HCT116 (cell line): Measurements from ENCODE around the gene SERAC1. TPM values are rescaled to one million over a fixed set of nuclear protein-coding genes. Genes with fewer than 3 reads are reported as not detected.

Experiments used
- ATAC-seq: fragments of 200-7000 bp; cut with Tn5 transposase; 2 replicates; pipeline ENCODE4 v1.9.1; 2020; ENCODE audit warnings: mild to moderate bottlenecking, moderate library complexity
- BruUV-seq: library from RNA; stranded (reverse); fragments of 400-500 nt; replicated peaks from 2 replicates; lab custom pipeline; 2021; lab: Mats Ljungman, UMichigan
- CTCF ChIA-PET: fragments of 300-600 bp; sonication (Branson Sonifier 250); formaldehyde crosslinking; loops from one replicate; lab custom pipeline; 2021; ENCODE audit warnings: antibody characterized with exemption; lab: Charles Lee
- POLR2A ChIA-PET: fragments of 300-600, 350-600 bp; sonication (Branson Sonifier 250); formaldehyde crosslinking; loops from one replicate; lab custom pipeline; 2021; ENCODE audit warnings: antibody characterized with exemption; lab: Charles Lee
- RAD21 ChIA-PET, 2 experiments: fragments of 300-600 bp; sonication (Branson Sonifier 250); formaldehyde crosslinking; loops; one replicate each; lab custom pipeline; 2023; ENCODE audit warnings: low total read pairs in 2 of 2; ENCODE audit not compliant: uncharacterized antibody in 2 of 2, unreplicated experiment in 2 of 2, low non-redundant PET in 1 of 2; lab: Charles Lee
- DNase-seq: peaks from one replicate; pipeline ENCODE4 v3.0.0-alpha.2; 2010; ENCODE audit warnings: low read depth, low spot score
- H2AFZ ChIP-seq: fragments of 200-600 bp; shearing (Covaris generic), sonication (generic); 2 replicates; pipeline ENCODE4 v1.6.1; 2017; ENCODE audit warnings: low read depth, mixed run types, mixed read lengths, antibody characterized with exemption, low read length; ENCODE audit not compliant: poor library complexity, severe bottlenecking
- H3K27ac ChIP-seq: 2 replicates; pipeline ENCODE4 v1.5.1; 2012; ENCODE audit warnings: low read depth, low read length
- H3K27me3 ChIP-seq: fragments of 200-600 bp; sonication (generic); 2 replicates; pipeline ENCODE4 v1.6.1; 2016; ENCODE audit warnings: mixed run types, low read length, mixed read lengths; ENCODE audit not compliant: insufficient read depth
- H3K36me3 ChIP-seq, 2 experiments: fragments of 200-500 bp in 1 of 2; fragments of 200-600 bp in 1 of 2; sonication (Bioruptor generic) in 1 of 2; sonication (generic) in 1 of 2; 2 replicates each; pipeline versions ENCODE4 v1.5.1 to v1.6.1; 2014 to 2016; ENCODE audit warnings: low read length in 2 of 2, inconsistent platforms in 1 of 2, mixed read lengths in 1 of 2, mixed run types in 1 of 2; ENCODE audit not compliant: insufficient read depth in 2 of 2, control insufficient read depth in 1 of 2
- H3K4me1 ChIP-seq, 2 experiments: fragments of 200-600 bp in 1 of 2; sonication (generic) in 1 of 2; 2 replicates each; pipeline versions ENCODE4 v1.5.1 to v1.6.1; 2012 to 2017; ENCODE audit warnings: low read length in 2 of 2, inconsistent platforms in 1 of 2, mild to moderate bottlenecking in 1 of 2, mixed read lengths in 1 of 2, mixed run types in 1 of 2, moderate library complexity in 1 of 2; ENCODE audit not compliant: insufficient read depth in 2 of 2, control insufficient read depth in 1 of 2
- H3K4me2 ChIP-seq: fragments of 200-600 bp; sonication (generic); 2 replicates; pipeline ENCODE4 v1.6.1; 2017; ENCODE audit warnings: mixed run types, low read length, mixed read lengths
- H3K4me3 ChIP-seq, 2 experiments: fragments of 200-600 bp in 1 of 2; sonication (generic) in 1 of 2; replicated peaks in 1 of 2; 2 replicates each; pipeline ENCODE4 v1.5.1; 2011 to 2016; ENCODE audit warnings: low read length in 2 of 2, control low read depth in 1 of 2, low read depth in 1 of 2, mild to moderate bottlenecking in 1 of 2, mixed read lengths in 1 of 2, mixed run types in 1 of 2
- H3K79me2 ChIP-seq: fragments of 200-600 bp; sonication (generic); 2 replicates; pipeline ENCODE4 v1.6.1; 2017; ENCODE audit warnings: mild to moderate bottlenecking, mixed run types, low read length, moderate library complexity, mixed read lengths; ENCODE audit not compliant: insufficient read depth
- H3K9ac ChIP-seq: fragments of 200-600 bp; sonication (generic); 2 replicates; pipeline ENCODE4 v1.6.1; 2016; ENCODE audit warnings: low read length, mixed read lengths
- H3K9me2 ChIP-seq: fragments of 200-600 bp; sonication (generic), shearing (Covaris generic); 2 replicates; pipeline ENCODE4 v1.6.1; 2017; ENCODE audit warnings: mixed run types, mild to moderate bottlenecking, moderate library complexity; ENCODE audit not compliant: insufficient read depth
- H3K9me3 ChIP-seq, 2 experiments: fragments of 200-500 bp in 1 of 2; fragments of 200-600 bp in 1 of 2; sonication (Bioruptor generic) in 1 of 2; sonication (generic) in 1 of 2; 2 replicates each; pipeline ENCODE4 v1.6.1; 2014 to 2017; ENCODE audit warnings: low read length in 2 of 2, mixed read lengths in 2 of 2, inconsistent platforms in 1 of 2, low read depth in 1 of 2, mild to moderate bottlenecking in 1 of 2, mixed run types in 1 of 2, moderate library complexity in 1 of 2; ENCODE audit not compliant: control insufficient read depth in 1 of 2, insufficient read depth in 1 of 2
- H4K20me1 ChIP-seq: fragments of 200-600 bp; sonication (generic), shearing (Covaris generic); 2 replicates; pipeline ENCODE4 v1.6.1; 2017; ENCODE audit warnings: mixed run types, mild to moderate bottlenecking, moderate library complexity; ENCODE audit not compliant: insufficient read depth
- CBX3 ChIP-seq: IDR thresholded peaks from 2 replicates; pipeline ENCODE4 v1.6.1; 2012; ENCODE audit warnings: low read depth
- CEBPB ChIP-seq: IDR thresholded peaks from 2 replicates; pipeline ENCODE4 v1.6.1; 2012; ENCODE audit warnings: low read depth
- EGR1 ChIP-seq: IDR thresholded peaks from 2 replicates; pipeline ENCODE4 v1.6.1; 2012; ENCODE audit warnings: low read depth
- JUND ChIP-seq: IDR thresholded peaks from 2 replicates; pipeline ENCODE4 v1.6.1; 2012
- POLR2A ChIP-seq: IDR thresholded peaks from 2 replicates; pipeline ENCODE4 v1.7.0; 2011; ENCODE audit warnings: borderline replicate concordance; ENCODE audit not compliant: insufficient read depth, insufficient read length; ENCODE audit errors: extremely low read depth
- POLR2AphosphoS5 ChIP-seq: IDR thresholded peaks from 2 replicates; pipeline ENCODE4 v1.6.1; 2011; ENCODE audit warnings: mild to moderate bottlenecking, low read depth, low read length, moderate library complexity
- RAD21 ChIP-seq: IDR thresholded peaks from 2 replicates; pipeline ENCODE4 v1.6.1; 2012; ENCODE audit warnings: low read depth, mild to moderate bottlenecking
- SIN3A ChIP-seq: IDR thresholded peaks from 2 replicates; pipeline ENCODE4 v1.6.1; 2012; ENCODE audit warnings: low read depth
- SRF ChIP-seq: IDR thresholded peaks from 2 replicates; pipeline ENCODE4 v1.6.1; 2012; ENCODE audit warnings: low read depth
- ZFX ChIP-seq: fragments of 450-650 bp; IDR thresholded peaks from 2 replicates; pipeline ENCODE4 v1.6.1; 2017
- ZNF274 ChIP-seq: fragments of 200-500 bp; sonication (Bioruptor generic); IDR thresholded peaks from 2 replicates; pipeline ENCODE4 v1.6.1; 2014; ENCODE audit warnings: mild to moderate bottlenecking, low read depth, low read length, inconsistent platforms
- intact Hi-C: fragments of 100-400 bp; cut with micrococcal nuclease; formaldehyde crosslinking; loops from 2 replicates; pipeline ENCODE4 v1.10.0; 2022
- total RNA-seq: library from RNA; stranded (reverse); gene quantifications from one replicate; pipeline ENCODE4 v1.2.1, GENCODE V29; 2021; ENCODE audit not compliant: unreplicated experiment
- TF ChIP-seq, protein P1 (sequence below), 3 experiments: fragments of 200-600 bp in 1 of 3; sonication (generic) in 1 of 3; IDR thresholded peaks in 2 of 3; conservative IDR thresholded peaks in 1 of 3; 2 replicates each; pipeline ENCODE4 v1.5.1; 2012 to 2017; ENCODE audit warnings: low read depth in 2 of 3, low read length in 2 of 3, antibody characterized with exemption in 1 of 3, borderline replicate concordance in 1 of 3, control low read depth in 1 of 3, mild to moderate bottlenecking in 1 of 3, mixed read lengths in 1 of 3, mixed run types in 1 of 3, moderate library complexity in 1 of 3; ENCODE audit not compliant: insufficient read depth in 1 of 3
- TF ChIP-seq, protein P2 (sequence below): IDR thresholded peaks from 2 replicates; pipeline ENCODE4 v1.6.1; 2012
- TF ChIP-seq, protein P3 (sequence below): IDR thresholded peaks from 2 replicates; pipeline ENCODE4 v1.6.1; 2012; ENCODE audit warnings: low read depth

SERAC1 gene
- total RNA-seq, 1 experiment from 2014 or later = 7.6 TPM

DNA sequence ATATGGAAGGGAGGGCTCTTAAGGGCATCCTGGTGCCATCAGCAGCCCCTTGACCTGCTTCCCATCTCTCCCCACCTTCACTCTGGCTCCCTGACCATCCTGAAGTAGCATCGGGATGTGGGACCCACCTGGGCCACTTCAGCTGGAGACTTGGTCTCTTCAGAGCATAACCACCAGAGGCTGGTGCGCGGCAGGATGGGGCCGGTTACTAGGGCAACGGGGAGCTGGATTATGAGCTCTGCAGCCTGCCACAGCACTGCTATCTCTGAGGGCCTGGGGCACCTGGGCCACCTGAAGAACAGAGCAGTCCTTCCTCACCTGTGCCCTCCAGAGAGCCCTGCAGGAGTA, 106.7 kb downstream of the SERAC1 start:
- Histone ChIP-seq H3K9me3 (no peaks in the 10 kb centered on the region), H3K27ac (peak overlapping the region; percentile 85), H3K79me2 (no peaks in the 10 kb centered on the region), H3K27me3 (no peaks in the 10 kb centered on the region), H3K36me3 (no peaks in the 10 kb centered on the region; a peak in 2 of 4 replicates), H3K9ac (peak overlapping the region; percentile 62), H4K20me1 (no peaks in the 10 kb centered on the region), H3K4me2 (peak overlapping the region; percentile 74), H3K9me2 (no peaks in the 10 kb centered on the region), H3K4me3 (no peak overlapping the region), H2AFZ (no peak overlapping the region), H3K4me1 (peaks cover 45 to 56% of the 10 kb centered on the region in 2 experiments)
- ChIA-PET RAD21 (no interaction called here), POLR2A (no interaction called here), CTCF (interaction anchor here (0.8 to 3.5 kb wide), 2 partner anchors 10 to 78 kb away, joined by 4 to 18 read pairs; no protein-coding TSS in a partner anchor)
- BruUV-seq = no TSS peak
- TF ChIP-seq JUND (no peak), SRF (no peak), CBX3 (no peak), CEBPB (no peak), POLR2A (no peak), SIN3A (no peak), ZFX (no peak), ZNF274 (no peak), EGR1 (no peak), RAD21 (no peak), POLR2AphosphoS5 (no peak)
- TF ChIP-seq, protein P1, sequence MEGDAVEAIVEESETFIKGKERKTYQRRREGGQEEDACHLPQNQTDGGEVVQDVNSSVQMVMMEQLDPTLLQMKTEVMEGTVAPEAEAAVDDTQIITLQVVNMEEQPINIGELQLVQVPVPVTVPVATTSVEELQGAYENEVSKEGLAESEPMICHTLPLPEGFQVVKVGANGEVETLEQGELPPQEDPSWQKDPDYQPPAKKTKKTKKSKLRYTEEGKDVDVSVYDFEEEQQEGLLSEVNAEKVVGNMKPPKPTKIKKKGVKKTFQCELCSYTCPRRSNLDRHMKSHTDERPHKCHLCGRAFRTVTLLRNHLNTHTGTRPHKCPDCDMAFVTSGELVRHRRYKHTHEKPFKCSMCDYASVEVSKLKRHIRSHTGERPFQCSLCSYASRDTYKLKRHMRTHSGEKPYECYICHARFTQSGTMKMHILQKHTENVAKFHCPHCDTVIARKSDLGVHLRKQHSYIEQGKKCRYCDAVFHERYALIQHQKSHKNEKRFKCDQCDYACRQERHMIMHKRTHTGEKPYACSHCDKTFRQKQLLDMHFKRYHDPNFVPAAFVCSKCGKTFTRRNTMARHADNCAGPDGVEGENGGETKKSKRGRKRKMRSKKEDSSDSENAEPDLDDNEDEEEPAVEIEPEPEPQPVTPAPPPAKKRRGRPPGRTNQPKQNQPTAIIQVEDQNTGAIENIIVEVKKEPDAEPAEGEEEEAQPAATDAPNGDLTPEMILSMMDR (IDR thresholded peaks at IDR 0.05 in 2 of 3, conservative IDR thresholded peaks at IDR 0.05 in 1 of 3; ENCODE audit: borderline replicate concordance in 1 of 3, insufficient read depth in 1 of 3, low read depth in 2 of 3, low read length in 2 of 3) = no peak
- TF ChIP-seq, protein P2, sequence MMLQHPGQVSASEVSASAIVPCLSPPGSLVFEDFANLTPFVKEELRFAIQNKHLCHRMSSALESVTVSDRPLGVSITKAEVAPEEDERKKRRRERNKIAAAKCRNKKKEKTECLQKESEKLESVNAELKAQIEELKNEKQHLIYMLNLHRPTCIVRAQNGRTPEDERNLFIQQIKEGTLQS = no peak
- TF ChIP-seq, protein P3, sequence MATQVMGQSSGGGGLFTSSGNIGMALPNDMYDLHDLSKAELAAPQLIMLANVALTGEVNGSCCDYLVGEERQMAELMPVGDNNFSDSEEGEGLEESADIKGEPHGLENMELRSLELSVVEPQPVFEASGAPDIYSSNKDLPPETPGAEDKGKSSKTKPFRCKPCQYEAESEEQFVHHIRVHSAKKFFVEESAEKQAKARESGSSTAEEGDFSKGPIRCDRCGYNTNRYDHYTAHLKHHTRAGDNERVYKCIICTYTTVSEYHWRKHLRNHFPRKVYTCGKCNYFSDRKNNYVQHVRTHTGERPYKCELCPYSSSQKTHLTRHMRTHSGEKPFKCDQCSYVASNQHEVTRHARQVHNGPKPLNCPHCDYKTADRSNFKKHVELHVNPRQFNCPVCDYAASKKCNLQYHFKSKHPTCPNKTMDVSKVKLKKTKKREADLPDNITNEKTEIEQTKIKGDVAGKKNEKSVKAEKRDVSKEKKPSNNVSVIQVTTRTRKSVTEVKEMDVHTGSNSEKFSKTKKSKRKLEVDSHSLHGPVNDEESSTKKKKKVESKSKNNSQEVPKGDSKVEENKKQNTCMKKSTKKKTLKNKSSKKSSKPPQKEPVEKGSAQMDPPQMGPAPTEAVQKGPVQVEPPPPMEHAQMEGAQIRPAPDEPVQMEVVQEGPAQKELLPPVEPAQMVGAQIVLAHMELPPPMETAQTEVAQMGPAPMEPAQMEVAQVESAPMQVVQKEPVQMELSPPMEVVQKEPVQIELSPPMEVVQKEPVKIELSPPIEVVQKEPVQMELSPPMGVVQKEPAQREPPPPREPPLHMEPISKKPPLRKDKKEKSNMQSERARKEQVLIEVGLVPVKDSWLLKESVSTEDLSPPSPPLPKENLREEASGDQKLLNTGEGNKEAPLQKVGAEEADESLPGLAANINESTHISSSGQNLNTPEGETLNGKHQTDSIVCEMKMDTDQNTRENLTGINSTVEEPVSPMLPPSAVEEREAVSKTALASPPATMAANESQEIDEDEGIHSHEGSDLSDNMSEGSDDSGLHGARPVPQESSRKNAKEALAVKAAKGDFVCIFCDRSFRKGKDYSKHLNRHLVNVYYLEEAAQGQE = no peak
- intact Hi-C loops = no loop called here
- ATAC-seq (no peak), DNase-seq (no peak)
